HG03066 (cell line): Measurements from ENCODE around the gene ZNF688.
"Not testable (repeated sequence)": the region's sequence is repeated elsewhere in the genome, so short reads cannot be mapped to it uniquely, and the experiment has no call there.

Source experiments
- ATAC-seq: cut with Tn5 transposase; IDR thresholded peaks from one replicate; pipeline ENCODE4 v1.9.1; 2021; ENCODE audit warnings: low read depth; ENCODE audit not compliant: unreplicated experiment

The ZNF688 gene

GRCh38 chr16:30571445-30572322 lies at the start of gene ZNF688:
ZNF688 (minus strand) TSS chr16:30571714; CDS start chr16:30571629, 85 bp downstream.
- peak; percentile 70 for ATAC-seq

- no peak for ATAC-seq
Observed at GRCh38 chr16:30620169-30620568, 48.7 kb upstream of the ZNF688 start.

GRCh38 chr16:30619638-30620037 lies 48.1 kb upstream of the ZNF688 start:
- no peak for ATAC-seq

DNA sequence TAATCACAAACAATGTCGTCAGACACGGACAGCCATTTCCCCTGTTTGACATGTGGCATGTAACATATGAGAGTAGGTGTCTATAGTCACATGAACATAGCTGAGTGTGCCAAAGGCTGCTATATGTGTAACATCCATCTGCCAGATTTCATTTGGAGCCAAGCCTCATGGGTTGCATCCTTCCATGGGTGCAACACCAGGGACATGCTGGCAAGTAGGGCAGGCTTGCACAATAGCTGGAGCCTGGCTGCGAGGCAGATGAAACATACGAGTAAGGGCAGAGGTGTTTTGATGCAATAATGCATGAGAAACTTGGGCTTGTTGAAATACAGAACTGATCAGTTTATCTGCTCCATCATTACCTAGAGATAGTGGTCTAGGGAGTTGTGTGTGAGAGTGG lies 47.7 kb upstream of the ZNF688 start:
- ATAC-seq, result no peak

DNA sequence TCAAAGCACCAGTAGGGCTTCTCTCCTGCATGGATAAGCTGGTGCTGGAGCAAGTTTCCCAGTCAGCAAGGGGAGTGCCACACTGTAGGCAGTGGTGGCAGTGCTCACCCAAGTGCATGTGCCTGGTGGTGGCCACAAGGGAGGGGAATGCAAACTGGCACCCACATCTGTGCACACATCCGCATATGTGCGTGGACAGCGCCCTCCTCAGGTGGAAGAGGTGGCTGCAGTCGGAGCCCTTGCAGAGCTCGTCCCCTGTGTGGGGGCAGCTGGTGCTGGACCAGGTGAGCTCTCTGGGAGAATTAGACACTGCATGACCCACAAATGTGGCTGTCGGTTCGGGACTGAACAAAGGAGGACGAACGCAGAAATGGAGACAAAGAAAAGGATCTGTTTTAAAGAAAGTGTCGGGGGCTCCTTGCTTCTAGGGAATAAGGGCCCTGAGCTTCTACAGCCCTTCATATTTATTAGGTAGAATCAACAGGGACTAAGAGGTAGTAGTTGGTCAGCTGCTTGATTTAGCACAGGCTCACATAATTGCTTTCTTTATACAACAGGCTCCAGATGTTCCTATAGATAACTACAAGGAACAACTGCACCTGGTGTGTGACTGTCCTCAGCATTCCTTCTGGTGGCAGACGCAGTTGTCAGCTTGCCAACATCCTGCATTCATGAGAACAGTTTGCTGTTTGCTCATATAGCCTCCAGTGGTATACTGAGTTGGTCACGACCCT lies 44.0 kb upstream of the ZNF688 start:
- no peak for ATAC-seq

DNA sequence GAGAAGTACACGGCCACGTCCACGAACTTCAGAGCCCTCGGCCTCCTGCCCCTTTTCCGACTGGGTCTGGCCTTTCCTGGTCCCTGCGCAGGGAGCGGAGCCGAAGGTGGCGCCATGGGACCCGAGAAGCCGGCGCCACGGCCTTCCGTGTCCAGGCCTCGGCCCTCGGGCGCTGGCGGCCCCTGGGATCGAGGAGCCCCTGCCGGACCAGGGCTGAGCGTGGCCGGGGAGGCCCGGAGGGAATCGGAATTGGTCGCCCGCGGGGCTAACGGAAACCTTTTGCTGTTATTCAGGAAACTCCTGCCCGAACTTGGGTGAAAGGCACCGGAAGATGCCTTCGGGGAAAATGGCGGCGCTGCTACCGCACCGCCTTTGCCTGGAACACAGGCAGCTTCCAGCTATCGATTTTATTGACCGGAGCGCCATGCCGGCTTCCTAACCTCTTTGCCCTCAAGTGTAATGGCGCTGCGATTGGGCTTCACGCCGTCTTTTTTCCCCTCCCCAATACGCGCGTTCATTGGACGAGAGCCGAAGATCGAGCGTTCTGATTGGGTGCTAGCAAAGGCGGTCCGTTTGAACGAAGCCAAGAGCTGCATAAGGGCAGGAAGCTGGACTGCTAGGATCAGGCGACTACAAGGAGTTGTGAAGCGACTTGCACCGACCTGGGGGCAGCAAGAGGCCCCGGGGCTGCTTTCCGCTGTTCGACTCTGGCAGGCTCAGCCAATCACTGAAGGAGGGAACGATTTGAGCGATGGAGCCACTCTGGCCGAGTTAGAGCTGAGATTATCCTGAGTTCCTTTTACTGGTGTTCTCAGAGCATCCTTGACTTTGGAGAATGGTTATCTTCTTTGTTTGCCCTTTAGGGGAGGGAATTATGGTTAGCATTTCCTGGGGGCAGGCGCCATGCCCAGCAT lies 38.7 kb upstream of the ZNF688 start, which contains the start of gene ZNF689:
Gene ZNF689, minus strand, starts transcription at position 464 of the 914 bp plus-strand sequence. Its CDS starts 348 bp downstream, at position 116.
- ATAC-seq, result peak; percentile 81

GRCh38 chr16:30609002-30609925 lies 37.8 kb upstream of the ZNF688 start:
- peak; percentile 30 for ATAC-seq

DNA sequence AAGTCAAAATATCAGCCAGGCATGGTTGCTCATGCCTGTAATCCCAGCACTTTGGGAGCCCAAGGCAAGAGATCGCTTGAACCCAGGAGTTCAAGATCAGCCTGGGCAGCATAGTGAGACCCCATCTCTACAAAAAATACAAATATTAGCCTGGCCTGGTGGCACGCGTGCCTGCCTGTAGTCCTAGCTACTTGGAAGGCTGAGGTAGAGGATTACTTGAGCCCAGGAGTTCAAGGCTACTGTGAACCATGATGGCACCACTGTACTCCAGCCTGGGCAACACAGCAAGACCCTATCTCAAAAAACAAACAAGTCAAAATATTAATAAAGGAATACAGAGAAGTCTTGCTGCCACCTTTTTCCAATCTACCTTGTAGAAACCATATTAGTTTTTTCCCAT lies 34.5 kb upstream of the ZNF688 start:
- no peak for ATAC-seq

DNA sequence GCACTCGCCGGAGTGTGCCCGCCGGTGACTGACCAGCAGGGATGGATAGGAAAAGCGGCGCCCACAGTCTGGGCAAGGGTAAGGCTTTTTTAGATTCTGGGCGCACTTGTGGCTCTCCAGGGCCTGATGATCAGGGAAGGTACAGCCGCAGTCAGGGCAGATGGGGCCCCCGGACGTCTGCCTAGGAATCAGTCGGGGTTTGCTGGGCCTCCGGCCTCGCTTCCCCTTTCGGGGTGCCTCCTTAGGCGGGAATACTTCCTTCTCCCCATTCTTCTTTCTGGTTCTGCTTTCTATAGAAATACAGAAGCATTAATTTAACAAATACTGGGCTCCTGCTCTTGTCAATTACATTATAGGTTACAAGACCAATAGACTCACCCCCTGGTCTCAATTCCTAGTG lies 33.6 kb upstream of the ZNF688 start:
- no peak for ATAC-seq

DNA sequence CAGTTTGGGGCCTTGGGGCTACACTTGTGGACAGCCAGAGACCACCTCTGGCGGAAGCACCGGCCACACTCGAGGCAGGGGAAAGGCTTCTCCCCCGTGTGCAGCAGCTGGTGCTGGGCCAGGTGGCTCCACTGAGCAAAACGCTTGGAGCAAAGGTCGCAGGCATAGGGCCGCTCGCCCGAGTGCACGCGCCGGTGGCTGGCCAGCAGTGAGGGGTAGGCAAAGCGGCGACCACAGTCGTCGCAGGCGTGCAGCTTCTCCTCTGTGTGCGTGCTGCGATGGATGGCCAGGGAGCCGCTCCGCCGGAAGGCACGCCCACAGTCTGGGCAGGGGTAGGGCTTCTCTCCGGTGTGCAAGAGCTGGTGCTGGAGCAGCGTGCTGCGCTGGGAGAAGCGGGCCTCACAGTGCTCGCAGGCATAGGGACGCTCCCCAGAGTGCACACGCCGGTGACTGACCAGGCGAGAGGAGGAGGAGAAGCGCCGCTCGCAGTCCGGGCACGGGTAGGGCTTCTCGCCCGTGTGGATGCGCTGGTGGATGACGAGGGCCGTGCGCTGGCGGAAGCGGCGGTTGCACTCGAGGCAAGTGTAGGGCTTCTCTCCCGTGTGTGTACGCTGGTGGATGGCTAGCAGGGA lies 32.9 kb upstream of the ZNF688 start:
- ATAC-seq, result no peak

DNA sequence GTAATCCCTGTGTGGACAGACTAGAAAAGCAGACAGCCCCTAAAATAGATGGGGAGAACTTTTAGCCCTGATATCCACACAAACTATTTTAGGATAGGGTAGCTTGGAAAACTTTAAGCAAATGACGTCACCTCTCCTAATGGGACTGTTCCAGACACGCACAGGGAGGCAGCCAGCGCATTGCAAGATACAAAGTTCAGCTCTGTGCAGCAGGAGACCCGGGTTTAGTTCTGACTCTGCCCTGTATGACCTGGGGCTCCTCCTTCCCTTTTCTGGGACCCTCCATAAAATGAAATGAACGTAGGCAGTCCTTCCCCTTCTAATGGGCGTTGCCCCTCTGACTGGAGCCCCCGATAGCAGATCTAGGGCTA lies 32.4 kb upstream of the ZNF688 start:
- no peak for ATAC-seq

DNA sequence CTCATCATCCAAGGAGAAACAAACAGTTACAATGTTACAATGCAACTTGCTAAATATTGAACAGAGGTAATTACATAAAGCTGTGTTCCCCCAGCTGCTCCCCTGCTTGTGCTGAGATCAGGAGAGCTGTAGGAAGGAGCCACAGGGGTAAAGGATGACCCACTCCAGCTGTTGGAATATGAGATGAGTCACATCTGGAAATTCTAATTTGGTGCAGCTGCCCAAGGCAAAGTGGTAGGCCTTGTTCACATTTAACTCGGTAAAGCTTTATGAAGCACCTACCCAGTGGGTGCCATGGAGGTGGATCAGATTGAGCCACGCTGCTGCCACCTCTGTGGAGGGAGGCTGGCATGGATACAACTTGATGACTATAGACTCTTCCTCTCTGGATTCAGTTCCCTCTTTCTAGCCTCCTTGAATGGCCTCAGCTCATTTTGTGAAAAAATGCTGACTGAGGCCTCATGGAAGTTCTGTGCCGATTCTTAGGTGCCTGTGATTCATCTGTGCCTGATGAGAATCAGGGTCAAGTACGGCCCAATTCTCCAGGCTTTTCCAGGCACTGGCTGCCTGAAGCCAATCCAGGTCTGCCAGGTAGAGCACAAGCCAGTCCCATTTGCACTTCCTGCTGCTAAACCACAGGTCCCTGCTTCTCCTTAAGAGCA lies 31.2 kb upstream of the ZNF688 start:
- no peak for ATAC-seq

DNA sequence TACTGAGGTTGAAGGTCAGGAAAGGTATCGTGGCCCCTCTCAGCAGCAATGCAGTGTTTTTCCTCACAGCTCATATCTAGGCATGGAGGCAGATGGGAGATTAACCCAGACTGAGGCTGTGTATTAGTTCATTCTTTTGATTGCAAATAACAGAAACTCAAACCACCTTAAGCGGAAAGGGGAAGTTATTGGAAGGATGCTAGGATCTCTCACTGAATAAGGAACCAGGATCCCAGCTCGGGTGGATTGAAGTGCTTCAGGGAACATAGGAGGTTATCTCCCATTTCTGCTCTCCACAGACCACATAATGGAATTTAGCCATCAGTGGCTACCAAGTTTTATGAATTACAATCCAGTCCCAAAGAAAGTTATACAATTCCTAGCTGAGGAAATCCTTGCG lies 30.5 kb upstream of the ZNF688 start:
- no peak for ATAC-seq

GRCh38 chr16:30600929-30601328 lies 29.4 kb upstream of the ZNF688 start:
- no peak for ATAC-seq

DNA sequence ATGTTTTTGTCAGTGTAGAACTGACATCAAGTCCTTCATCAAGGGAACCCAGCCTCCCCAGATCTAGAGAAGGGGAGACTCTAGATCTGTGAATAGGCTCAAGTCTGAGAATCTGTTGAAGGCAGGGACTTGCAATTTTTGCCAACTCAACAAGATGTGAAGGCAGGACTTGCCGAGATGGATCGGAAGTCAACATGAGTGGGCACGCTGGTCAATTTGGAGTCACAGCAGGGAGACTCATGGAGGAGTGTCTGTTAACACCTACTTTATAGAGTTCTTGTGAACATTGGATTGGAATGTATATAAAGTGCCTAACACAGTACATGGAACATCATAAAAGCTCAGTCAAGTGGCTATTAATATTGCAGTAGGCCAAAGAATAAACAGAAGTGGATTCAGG lies 28.7 kb upstream of the ZNF688 start:
- ATAC-seq, result no peak

- ATAC-seq, result no peak
Observed at GRCh38 chr16:30592871-30593270, 21.4 kb upstream of the ZNF688 start.

GRCh38 chr16:30590869-30591268 lies 19.4 kb upstream of the ZNF688 start:
- not testable (repeated sequence) for ATAC-seq

DNA sequence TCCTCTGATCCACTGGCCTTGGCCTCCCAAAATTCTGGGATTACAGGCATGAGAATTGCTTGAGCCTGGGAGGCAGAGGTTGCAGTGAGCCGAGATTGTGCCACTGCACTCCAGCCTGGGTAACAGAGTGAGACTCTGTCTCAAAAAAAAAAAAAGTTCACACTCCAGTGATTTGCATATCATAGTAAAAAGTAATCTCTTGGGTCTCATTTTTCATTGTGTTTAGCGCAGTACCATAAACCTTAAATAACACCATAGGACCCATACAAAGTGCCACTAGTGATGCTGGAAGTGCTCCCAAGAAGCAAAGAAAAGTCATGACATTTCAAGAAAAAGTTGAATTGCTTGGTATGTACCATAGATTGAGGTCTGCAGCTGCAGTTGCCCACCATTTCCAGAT lies 18.1 kb upstream of the ZNF688 start:
- not testable (repeated sequence) for ATAC-seq

- ATAC-seq, result no peak
Observed at GRCh38 chr16:30588651-30589050, 17.1 kb upstream of the ZNF688 start.
